ENCODE measurements around the gene MED15.
"Not testable (repeated sequence)": the region's sequence is repeated elsewhere in the genome, so short reads cannot be mapped to it uniquely, and the experiment has no call there.

The MED15 gene

DNA sequence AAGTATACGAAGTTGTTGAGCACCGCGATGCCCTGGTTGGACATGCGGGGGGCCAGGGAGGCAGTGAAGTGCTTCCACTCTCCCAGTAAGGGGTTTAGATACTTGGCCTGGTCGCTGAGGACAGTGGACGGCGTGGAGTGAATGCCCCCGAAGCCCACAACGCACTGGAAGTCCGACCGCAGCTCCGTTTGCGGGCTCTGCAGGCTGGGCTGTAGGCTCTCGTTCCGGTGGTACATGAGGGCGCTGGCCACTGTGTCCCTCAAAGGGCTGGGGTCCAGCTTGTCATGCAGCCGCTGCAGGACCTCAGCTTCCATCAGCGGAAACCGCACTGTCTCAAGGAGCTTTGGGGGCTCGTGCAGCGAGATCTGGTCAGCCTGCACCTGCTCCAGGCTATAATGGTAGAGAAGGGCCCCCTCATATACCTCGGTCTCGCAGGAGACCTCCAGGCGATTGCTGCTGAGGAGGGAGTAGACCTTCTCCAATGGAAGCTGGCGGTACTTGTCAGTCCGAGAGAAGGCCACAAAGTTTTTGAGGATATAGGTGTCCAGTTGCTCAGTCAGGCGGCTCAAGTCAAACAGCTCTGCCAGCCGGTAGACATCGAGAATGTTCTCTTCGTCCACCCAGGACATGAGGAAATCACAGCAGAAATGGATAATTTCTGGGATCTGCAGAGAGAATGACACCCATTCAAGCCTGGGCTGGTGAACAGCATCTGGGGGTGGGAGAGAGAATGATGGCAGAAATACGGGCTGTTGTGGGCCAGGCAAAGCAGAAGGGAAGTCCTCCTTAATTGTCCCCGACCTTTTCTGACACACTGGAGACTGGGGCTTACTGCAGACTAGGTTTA is 42.3 kb upstream of the MED15 start:
- TF ChIP-seq, protein P1, sequence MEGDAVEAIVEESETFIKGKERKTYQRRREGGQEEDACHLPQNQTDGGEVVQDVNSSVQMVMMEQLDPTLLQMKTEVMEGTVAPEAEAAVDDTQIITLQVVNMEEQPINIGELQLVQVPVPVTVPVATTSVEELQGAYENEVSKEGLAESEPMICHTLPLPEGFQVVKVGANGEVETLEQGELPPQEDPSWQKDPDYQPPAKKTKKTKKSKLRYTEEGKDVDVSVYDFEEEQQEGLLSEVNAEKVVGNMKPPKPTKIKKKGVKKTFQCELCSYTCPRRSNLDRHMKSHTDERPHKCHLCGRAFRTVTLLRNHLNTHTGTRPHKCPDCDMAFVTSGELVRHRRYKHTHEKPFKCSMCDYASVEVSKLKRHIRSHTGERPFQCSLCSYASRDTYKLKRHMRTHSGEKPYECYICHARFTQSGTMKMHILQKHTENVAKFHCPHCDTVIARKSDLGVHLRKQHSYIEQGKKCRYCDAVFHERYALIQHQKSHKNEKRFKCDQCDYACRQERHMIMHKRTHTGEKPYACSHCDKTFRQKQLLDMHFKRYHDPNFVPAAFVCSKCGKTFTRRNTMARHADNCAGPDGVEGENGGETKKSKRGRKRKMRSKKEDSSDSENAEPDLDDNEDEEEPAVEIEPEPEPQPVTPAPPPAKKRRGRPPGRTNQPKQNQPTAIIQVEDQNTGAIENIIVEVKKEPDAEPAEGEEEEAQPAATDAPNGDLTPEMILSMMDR (IDR thresholded peaks at IDR 0.05) = no peak
- TF ChIP-seq ZFX (IDR thresholded peaks at IDR 0.05; ENCODE audit: borderline replicate concordance) = no peak

DNA sequence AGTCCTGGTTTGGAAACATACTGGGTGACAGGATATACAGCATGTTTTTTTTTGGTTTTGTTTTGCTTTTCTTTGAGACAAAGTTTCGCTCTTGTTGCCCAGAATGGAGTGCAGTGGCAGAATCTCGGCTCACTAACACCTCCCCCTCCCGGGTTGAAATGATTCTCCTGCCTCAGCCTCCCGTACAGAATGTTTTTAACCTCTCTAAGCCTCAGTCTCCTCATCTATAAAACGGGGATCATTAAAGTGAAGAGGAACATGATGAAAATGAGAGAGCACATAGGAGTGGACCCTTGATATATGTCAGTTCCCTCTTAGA is 41.7 kb upstream of the MED15 start:
- H3K27ac ChIP-seq = no peak overlapping the region
- no peak for TF ChIP-seq ZFX (IDR thresholded peaks at IDR 0.05; ENCODE audit: borderline replicate concordance)
- TF ChIP-seq, protein P1 (IDR thresholded peaks at IDR 0.05) = no peak

More for the DNA sequence above, 42.3 kb upstream of the MED15 start:
- no peak overlapping the region for H3K27ac ChIP-seq

DNA sequence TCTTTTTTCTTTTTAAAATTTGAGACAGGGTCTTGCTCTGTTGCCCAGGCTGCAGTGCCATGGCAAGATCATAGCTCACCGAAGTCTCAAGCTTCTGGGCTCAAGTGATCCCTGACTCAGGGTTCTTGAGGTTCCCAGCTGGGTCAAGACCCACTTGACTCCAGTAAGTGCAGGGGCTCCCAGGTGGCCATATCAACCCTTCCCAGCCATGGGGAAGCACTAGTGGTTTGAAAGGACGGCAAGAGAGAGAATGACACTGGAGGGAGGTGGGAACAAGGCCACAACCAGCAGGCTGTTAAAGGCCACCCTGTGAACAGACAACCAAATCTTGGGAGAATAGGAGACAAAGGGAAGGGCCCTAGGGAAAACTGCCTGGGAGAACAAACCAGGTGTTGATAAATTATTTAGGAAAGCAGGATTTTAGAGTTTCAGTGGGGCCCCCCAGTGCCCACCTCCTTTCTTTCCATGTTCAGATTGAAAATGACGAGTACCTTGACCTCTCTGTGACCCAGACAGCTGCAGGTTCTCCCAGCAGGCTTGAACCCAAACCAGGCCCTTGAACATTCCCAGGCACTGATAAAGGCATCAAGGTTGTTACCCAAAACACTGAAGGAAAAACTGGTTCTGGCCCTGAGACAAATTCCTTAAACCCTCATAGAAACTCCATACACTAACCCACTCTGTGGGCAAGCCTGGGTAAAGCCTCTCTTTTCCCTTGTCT is 40.6 kb upstream of the MED15 start:
- TF ChIP-seq, protein P1 (IDR thresholded peaks at IDR 0.05) = no peak
- TF ChIP-seq ZFX (IDR thresholded peaks at IDR 0.05; ENCODE audit: borderline replicate concordance) = no peak
- no peak overlapping the region for H3K27ac ChIP-seq

DNA sequence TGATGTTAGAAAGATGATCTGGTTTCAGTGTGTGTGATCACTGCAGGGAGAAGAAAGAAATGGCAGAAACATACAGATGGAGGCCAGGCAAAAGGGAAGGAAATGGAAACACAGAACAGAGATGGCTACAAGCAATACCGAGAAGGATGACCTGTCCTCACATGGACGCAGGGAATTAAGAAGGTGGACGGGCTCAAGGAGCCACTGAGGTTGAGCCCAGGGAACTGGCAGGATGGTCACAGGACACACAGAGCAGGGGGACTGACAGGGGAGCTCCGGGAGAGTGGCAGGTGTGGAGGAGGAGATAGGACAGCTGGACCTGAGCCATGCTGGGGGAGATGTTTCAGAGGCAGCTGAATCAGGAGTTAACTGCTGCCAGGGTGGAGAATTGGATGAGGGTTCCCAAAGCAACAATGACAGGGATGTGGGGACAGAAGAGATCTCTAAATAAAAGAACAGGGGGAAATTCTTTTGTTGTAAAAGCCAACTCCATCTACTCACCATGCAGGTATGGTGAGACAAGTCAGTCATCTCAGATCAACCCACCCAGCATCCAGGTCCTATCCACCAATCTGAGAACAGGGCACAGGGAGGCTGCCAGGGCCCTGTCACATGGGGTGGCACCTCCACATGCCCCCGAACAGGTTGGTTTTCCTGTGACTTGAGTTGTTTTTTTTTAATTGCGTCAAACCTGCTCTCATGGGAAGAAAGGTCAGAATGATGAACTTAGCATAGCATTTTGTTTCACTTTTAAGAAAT is 38.1 kb upstream of the MED15 start:
- TF ChIP-seq, protein P1 (IDR thresholded peaks at IDR 0.05) = no peak
- no peak for TF ChIP-seq ZFX (IDR thresholded peaks at IDR 0.05; ENCODE audit: borderline replicate concordance)
- H3K27ac ChIP-seq = no peak overlapping the region

DNA sequence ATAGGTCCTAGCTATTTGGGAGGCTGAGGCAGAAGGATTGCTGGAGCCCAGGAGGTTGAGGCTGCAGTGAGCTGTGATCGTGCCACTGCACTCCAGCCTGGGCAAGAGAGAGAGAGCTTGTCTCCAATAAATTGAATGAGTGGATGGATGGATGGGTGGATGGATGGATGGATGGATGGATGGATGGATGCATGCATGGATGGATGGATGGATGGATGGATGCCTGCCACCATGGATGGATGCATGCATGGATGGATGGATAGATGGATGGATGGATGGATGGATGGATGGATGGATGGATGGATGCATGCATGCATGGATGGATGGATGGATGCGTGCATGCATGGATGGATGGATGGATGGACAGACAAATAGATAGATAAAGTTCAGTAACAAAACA is 36.9 kb upstream of the MED15 start:
- H3K27ac ChIP-seq = not testable (repeated sequence)

DNA sequence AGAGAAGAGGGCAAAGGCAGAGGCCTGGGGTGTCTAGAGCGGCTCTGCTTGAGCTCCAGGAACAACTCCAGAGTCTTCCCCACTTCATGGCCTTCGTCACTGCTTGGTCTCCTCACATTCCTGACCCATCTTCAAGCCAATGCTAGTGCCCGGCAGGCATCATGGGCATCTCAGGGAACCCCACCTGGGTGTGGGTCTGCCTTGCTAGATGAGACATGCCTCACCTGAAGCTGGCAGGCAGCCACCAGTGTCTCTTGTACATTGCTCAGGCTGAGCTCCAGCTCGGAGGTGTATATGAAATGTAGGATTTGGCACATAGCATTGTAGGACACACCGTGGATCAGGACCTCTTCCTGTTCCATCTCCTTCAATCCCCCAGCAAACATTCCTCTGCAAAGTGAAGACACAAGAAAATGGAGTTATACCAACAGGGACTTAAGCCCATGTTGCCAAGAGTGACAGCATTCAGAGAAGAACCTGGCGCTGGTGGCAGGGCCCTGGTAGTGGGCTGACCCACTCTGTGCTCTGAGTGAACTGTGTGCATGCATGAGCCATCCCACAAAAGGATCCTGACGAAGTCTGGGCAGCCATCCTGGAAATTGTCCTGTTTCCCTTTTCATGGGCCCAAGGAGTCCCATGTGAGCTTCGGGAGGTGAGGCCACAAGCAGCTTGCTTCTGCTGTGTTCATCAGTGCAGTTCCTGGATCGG is 36.1 kb upstream of the MED15 start:
- no peak for TF ChIP-seq ZFX (IDR thresholded peaks at IDR 0.05; ENCODE audit: borderline replicate concordance)
- TF ChIP-seq, protein P1 (IDR thresholded peaks at IDR 0.05) = no peak

More for the DNA sequence above, 36.1 kb upstream of the MED15 start:
- H3K27ac ChIP-seq = no peak overlapping the region

Measured in 22Rv1 (cell line).